Omental fat pad (tissue), 4 donors: ENCODE results near the gene PLEKHG3. TPM values are rescaled to one million over a fixed set of nuclear protein-coding genes. Genes with fewer than 3 reads are reported as not detected.

Source experiments
- ATAC-seq: fragments of 150-250 bp; one replicate; pipeline ENCODE4 v1.9.1; 2016; ENCODE audit warnings: mild to moderate bottlenecking, moderate library complexity; ENCODE audit not compliant: low FRiP score
- DNase-seq: peaks from one replicate; pipeline ENCODE4 v3.0.0-alpha.2; 2019; ENCODE audit warnings: low spot score
- total RNA-seq, 4 donors: library from RNA; depleted of rRNA; stranded (reverse); fragments of >200 nt; gene quantifications; one replicate each; pipeline ENCODE4 v1.1.0, GENCODE V29; 2016
- TF ChIP-seq, protein P1 (sequence below), 3 donors: fragments of 450-650 bp; IDR thresholded peaks; one replicate each; pipeline ENCODE4 v1.5.1; 2016 to 2017; ENCODE audit warnings: antibody characterized with exemption in 3 of 3, mild to moderate bottlenecking in 3 of 3, moderate library complexity in 2 of 3

Gene PLEKHG3
- total RNA-seq, 4 donors from 2014 or later = 29.6 to 45.9 (median 37.5) TPM

DNA sequence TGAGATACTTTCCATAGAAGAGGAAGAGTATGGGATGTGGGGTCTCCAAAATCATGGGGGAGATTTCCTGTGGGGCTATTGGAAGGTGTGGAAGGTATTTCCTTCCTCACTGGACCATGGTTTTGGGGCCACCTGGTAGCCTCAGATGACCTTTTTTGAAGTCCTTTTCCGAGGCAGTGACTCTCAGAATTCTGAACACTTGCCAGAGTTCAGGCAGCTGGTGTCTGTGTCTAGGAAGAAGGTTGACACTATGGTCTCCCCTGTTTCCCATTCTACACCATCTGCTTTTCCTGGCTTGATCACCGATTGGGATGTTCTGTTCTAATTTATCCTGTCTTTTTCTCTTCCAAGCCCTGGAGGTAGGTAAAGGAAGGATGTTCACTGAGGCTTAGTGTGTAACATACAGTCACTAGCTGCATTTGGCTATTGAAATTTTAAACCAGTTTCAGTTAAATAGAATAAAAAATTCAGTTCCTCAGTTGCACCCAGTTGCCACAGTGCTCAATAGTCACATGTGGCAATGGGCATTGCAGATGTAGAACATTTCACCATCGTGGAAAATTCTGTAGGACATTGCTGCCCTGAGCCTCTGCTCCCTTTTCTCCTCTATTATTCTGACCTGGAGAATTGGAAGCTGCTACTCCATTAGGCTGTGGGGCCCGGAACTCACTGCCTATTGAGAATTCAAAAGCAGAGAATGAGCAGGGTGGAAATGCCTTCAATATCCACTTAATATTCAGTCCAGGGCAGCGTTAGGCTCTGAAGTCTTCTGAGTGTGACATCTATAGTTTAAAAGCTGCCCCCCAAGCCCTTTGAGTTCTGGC lies 11.0 kb upstream of the PLEKHG3 start:
- no peak for ATAC-seq
- TF ChIP-seq, protein P1, sequence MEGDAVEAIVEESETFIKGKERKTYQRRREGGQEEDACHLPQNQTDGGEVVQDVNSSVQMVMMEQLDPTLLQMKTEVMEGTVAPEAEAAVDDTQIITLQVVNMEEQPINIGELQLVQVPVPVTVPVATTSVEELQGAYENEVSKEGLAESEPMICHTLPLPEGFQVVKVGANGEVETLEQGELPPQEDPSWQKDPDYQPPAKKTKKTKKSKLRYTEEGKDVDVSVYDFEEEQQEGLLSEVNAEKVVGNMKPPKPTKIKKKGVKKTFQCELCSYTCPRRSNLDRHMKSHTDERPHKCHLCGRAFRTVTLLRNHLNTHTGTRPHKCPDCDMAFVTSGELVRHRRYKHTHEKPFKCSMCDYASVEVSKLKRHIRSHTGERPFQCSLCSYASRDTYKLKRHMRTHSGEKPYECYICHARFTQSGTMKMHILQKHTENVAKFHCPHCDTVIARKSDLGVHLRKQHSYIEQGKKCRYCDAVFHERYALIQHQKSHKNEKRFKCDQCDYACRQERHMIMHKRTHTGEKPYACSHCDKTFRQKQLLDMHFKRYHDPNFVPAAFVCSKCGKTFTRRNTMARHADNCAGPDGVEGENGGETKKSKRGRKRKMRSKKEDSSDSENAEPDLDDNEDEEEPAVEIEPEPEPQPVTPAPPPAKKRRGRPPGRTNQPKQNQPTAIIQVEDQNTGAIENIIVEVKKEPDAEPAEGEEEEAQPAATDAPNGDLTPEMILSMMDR (IDR thresholded peaks at IDR 0.05) = no peak
- no peak for DNase-seq

DNA sequence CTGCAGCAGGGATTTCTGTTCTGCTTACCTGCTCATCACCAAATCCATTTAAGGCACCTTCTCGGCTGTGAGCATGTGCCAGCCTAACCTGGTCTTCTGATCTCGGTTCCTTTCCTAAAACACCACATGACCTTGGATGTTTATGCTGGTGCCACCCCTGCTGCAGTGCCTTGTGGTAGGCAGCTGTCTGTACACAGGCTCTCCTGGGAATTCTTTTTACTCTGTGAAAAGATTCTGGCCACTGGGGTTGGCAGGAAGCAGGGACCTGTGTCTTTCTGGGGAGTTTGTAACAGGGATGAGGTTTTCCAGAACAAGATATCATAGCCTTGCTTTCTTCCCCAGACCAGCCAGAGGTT lies 10.4 kb upstream of the PLEKHG3 start:
- TF ChIP-seq, protein P1 (IDR thresholded peaks at IDR 0.05) = no peak
- no peak for ATAC-seq
- no peak for DNase-seq

DNA sequence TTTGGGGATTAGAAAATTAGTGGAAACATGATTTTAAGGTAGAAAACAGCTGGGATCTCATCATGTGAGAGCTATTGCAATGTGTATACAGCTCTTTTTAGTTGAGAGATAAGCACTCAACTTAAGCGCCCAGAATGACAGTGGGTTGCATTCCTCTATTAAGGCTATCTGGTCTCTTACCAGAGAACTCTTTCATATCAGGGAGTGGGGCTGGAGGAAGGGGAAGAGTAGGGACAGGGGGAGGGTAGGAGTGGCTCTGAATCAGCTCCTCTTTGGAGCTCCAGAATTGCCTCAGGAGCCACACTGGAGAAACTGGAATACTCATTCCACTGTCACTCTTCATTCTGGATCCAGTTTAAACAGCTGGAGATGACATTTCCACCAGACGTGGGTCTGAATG lies 9.2 kb upstream of the PLEKHG3 start:
- DNase-seq (no peak), ATAC-seq (no peak)
- TF ChIP-seq, protein P1 (IDR thresholded peaks at IDR 0.05) = no peak

DNA sequence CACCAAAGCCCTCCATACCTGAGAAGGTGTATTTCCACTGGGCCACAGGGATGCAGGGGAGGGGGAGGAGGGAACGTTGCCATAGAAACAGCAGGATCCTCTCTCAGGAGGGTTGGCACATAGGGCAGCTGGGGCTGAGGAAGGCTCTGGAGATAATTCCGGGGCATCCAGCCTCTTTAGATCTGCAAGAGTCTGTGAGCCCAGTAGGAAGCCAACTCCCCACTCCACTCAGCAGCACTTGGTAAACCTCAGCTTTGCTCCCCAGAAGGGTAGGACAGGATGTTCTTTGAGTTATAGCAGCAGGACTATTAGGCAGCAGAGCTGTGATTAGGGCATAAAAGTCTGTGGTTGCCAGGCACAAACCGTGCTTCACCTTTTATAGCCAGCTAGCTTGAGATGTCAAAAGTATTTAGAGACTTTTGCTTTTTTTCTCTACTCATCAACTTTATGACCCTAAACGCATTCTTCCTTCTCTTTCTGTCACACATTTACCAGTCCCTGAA lies 7.8 kb upstream of the PLEKHG3 start:
- TF ChIP-seq, protein P1 (IDR thresholded peaks at IDR 0.05) = no peak
- no peak for DNase-seq
- no peak for ATAC-seq

DNA sequence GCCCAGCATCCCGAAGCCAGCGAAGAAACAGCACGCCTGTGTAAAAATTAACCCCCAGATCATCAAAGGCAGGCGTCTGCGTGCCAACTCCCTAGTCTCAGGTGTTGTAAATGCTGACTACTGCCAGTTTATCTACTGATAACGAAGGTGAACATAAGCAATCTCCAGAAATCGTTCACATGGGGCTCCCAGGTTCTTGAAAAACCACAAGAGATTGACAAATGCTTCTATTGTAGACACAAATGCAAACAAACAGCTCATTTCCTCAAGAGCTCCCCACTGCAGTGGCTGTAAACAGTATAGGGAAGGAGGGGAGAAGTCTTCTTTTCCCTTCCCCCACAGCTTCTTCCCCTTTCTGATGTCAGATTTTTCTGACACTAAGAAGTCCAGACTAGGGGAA lies 5.3 kb upstream of the PLEKHG3 start:
- ATAC-seq = no peak
- TF ChIP-seq, protein P1 (IDR thresholded peaks at IDR 0.05) = no peak
- DNase-seq = no peak

DNA sequence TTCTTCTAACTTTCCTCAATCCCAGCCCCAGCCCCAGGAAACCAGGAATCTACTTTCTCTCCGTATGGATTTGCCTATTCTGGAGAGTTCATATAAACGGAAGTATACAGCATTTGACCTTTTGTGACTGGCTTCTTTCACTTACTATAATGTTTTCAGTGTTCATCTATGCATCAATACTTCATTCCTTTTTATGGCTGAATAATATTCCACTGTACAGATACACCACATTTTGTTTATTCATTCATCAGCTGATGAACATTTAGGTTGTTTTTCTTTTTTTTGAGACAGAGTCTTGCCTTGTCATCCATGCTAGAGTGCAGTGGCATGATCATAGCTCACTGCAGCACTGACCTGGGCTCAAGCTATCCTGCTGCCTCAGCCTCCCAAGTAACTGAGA lies 3.9 kb upstream of the PLEKHG3 start:
- TF ChIP-seq, protein P1 (IDR thresholded peaks at IDR 0.05) = no peak
- DNase-seq (no peak), ATAC-seq (no peak)

DNA sequence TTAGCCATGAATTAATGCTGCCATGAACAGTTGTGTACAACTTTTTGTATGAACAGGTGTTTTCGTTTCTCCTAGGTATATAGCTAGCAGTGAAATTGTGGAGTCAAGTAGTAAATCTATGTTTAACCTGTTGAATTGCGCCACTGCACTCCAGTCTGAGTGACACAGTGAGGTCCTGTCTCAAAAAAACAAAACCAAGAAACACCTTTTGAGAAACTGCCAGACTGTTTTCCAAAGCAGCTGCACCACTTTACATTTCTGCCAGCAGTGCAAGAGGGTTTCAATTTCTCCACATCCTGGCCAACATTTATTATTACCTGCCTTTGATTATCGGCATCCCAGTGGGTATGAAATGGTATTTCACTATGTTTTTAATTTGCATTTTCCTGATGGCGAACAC lies 3.3 kb upstream of the PLEKHG3 start:
- TF ChIP-seq, protein P1 (IDR thresholded peaks at IDR 0.05) = no peak
- ATAC-seq = no peak
- DNase-seq = no peak
